ENCODE data around the gene ORC4. TPM values are rescaled to one million over a fixed set of nuclear protein-coding genes. Genes with fewer than 3 reads are reported as not detected.
"Not testable (repeated sequence)": the region's sequence is repeated elsewhere in the genome, so short reads cannot be mapped to it uniquely, and the experiment has no call there.

Gene ORC4
- total RNA-seq, 1 donor from 2014 or later = 41.3 TPM

GRCh38 chr2:148021059-148021861 lies 723 bp upstream of the ORC4 start, which contains the start of gene MBD5:
TSS of gene MBD5 (plus strand) at chr2:148021091.
- Histone ChIP-seq H3K27me3 (ENCODE audit: low read depth) (no peaks in the 10 kb centered on the region), H3K9me3 (no peaks in the 10 kb centered on the region), H3K4me1 (peaks cover 38% of the 10 kb centered on the region), H3K27ac (peak within 1 kb of the TSS; percentile 89), H3K36me3 (no peaks in the 10 kb centered on the region), H3K4me3 (peak within 1 kb of the TSS; percentile 83)
- intact Hi-C loops (cut with DNase I) = no loop called here
- no peak for TF ChIP-seq CTCF (IDR thresholded peaks at IDR 0.05)
- DNase-seq (peak; percentile 56), ATAC-seq (peak; percentile 49 to 57)

- H3K4me1 ChIP-seq = peaks cover 9% of the 10 kb centered on the region
- DNase-seq (no peak), ATAC-seq (no peak)
- no peaks in the 10 kb centered on the region for H3K27me3 ChIP-seq (ENCODE audit: low read depth)
- H3K27ac ChIP-seq = no peak overlapping the region
- no peaks in the 10 kb centered on the region for H3K9me3 ChIP-seq
- no peak for TF ChIP-seq CTCF (IDR thresholded peaks at IDR 0.05)
- no peaks in the 10 kb centered on the region for H3K36me3 ChIP-seq
- intact Hi-C loops (cut with DNase I) = no loop called here
- no peak overlapping the region for H3K4me3 ChIP-seq
These were observed 5.9 kb downstream of the ORC4 start for GRCh38 chr2:148014616-148015015.

GRCh38 chr2:148013876-148014275 lies 6.7 kb downstream of the ORC4 start:
- Histone ChIP-seq H3K9me3 (no peaks in the 10 kb centered on the region), H3K4me3 (no peak overlapping the region), H3K27ac (no peak overlapping the region), H3K27me3 (ENCODE audit: low read depth) (no peaks in the 10 kb centered on the region), H3K36me3 (no peaks in the 10 kb centered on the region), H3K4me1 (peaks cover 2% of the 10 kb centered on the region)
- DNase-seq = no peak
- no peak for TF ChIP-seq CTCF (IDR thresholded peaks at IDR 0.05)
- intact Hi-C loops (cut with DNase I) = no loop called here
- no peak for ATAC-seq

GRCh38 chr2:148008411-148008810 lies 12.1 kb downstream of the ORC4 start:
- H3K27ac ChIP-seq; H3K9me3 ChIP-seq; intact Hi-C loops (cut with DNase I); H3K36me3 ChIP-seq; DNase-seq; ATAC-seq; H3K27me3 ChIP-seq (ENCODE audit: low read depth); H3K4me1 ChIP-seq; H3K4me3 ChIP-seq: not testable (repeated sequence)

GRCh38 chr2:148007219-148007900 lies 13.2 kb downstream of the ORC4 start:
- peaks cover 2% of the 10 kb centered on the region for H3K9me3 ChIP-seq
- H3K36me3 ChIP-seq = no peaks in the 10 kb centered on the region
- no peak for TF ChIP-seq CTCF (IDR thresholded peaks at IDR 0.05)
- intact Hi-C loops (cut with DNase I) = no loop called here
- ATAC-seq = no peak
- H3K27ac ChIP-seq = no peak overlapping the region
- H3K4me3 ChIP-seq = no peak overlapping the region
- H3K27me3 ChIP-seq (ENCODE audit: low read depth) = no peaks in the 10 kb centered on the region
- no peaks in the 10 kb centered on the region for H3K4me1 ChIP-seq
- no peak for DNase-seq

All from lower lobe of right lung (tissue), 2 donors.